GM18499 (cell line): ENCODE results near the gene VPS13C.

Source experiments
- ATAC-seq: cut with Tn5 transposase; IDR thresholded peaks from one replicate; pipeline ENCODE4 v1.9.1; 2021; ENCODE audit warnings: moderate number of reproducible peaks; ENCODE audit not compliant: insufficient read depth, unreplicated experiment

Gene VPS13C

DNA sequence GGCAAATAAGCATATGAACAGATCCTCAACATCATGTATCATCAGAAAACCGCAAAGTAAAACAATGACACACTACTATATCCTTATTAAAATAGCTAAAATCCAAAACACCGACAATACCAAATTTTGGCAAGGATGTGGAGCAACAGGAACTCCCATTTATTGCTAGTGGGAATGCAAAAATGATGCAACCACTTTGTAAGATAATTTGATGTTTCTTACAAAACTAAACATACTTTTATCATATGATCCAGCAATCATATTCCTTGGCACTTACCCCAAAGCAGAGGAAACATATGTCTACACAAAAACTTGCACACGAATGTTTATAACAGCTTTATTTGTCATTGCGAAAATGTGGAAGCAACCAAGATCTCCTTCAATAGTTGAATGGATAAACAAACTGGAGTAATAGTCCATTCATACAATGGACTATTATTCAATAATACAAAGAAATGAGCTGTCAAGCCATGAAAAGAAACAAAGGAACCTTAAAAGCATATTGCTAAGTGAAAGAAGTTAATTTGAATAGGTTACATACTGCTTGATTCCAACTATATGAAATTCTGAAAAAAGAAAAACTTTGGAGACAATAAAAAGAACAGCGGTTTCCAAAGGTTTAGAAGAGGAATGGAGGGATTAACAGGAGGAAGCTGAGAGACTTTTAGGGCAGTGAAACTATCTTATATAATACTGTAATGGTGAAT is 172.0 kb downstream of the VPS13C start:
- ATAC-seq = no peak

DNA sequence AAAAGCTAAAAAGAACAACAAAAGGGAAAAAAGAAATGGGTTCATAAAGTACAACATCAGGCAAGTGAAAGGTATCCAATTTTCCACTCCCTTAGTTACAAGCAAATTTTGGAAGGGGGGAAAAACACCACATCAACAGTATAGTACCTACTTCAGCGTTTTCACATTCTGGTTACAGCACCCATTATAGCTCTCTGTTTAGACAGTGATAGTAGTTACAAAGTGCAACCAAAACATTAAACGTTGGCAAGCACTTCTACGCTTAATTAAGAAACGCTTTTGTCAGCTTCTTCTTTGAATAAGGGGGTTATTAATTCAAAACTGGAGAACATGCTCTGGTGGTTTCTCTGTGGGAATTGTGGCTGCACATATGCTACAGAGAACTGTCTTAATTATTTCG is 180.2 kb downstream of the VPS13C start:
- ATAC-seq = no peak

DNA sequence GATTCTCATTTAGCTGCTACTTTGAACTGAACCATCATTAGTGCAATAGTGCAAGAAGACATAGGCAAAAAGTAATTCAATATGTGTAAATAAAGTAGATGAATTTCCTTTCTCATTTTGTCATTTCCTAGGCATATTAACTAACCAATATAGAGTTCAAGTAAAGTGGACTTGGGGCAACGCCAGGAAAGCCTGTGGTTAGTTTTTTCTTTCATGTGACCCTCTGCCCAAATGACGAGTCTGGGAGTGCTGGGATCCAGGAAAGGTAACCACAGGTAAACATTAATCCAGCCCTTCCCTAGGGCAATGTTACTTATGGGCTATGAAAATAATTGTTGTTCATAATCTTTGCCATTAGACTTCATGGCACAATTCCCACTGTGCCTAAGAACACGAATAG is 181.0 kb downstream of the VPS13C start:
- no peak for ATAC-seq

GRCh38 chr15:61871926-61872522 is 188.2 kb downstream of the VPS13C start:
- ATAC-seq = no peak

GRCh38 chr15:61869656-61870055 is 190.6 kb downstream of the VPS13C start:
- ATAC-seq = no peak

DNA sequence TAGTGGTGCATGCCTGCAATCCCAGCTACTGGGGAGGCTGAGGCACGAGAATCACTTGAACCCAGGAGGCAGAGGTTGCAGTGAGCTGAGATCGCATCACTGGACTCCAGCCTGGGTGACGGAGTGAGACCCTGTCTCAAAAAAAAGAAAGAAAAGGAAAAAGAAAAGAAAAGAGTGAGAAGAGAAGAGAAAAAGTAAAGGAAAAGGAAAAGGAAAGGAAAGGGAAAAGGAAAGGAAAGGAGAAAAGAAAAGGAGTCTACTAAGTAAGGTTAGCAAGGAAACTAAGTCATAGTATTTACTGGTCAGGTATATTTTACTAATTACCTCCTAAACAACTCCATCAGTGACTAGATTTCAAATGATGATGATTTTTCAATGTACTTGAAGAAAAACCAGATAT is 198.3 kb downstream of the VPS13C start:
- no peak for ATAC-seq

- no peak for ATAC-seq
Measured at GRCh38 chr15:61857169-61857829, 202.9 kb downstream of the VPS13C start.

DNA sequence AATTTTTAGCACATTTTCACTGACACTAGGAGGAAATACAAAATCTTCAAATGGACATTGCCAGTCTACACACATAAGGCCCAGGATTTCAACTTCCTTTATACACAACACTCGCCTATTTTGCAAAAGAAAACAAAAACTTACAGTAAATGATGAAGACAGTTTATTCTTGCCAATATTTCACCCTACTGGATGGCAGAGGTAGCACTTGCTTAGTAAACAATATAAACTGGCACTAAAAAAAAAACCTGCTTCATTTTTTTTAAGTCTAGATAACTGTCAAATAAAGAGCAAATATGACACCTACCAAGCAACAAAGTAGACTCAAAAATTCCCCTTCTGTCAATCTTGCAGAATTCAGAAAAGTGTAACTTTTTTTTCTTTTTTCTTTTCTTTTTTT is 204.0 kb downstream of the VPS13C start:
- ATAC-seq = no peak

GRCh38 chr15:61853195-61853594 is 207.1 kb downstream of the VPS13C start:
- ATAC-seq = no peak

DNA sequence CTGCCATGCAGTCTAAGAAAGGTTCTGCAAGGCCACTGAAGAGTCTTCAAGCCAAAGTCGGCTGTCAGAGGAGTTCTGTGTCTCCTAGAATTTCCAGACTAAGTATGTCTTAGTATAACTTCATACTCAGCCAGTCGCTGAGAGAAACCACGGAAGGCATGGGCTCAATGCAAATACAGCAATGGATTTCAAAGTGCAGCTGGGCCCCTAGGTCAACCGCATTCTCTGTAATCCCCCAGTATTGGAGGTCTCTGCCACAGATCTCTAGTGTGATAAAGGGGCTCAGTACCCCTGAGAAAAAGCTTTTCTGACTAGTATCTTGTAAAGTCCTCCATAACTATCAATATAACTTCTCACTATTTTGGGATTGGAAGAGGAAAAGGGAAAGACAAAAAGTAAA is 208.3 kb downstream of the VPS13C start:
- no peak for ATAC-seq

DNA sequence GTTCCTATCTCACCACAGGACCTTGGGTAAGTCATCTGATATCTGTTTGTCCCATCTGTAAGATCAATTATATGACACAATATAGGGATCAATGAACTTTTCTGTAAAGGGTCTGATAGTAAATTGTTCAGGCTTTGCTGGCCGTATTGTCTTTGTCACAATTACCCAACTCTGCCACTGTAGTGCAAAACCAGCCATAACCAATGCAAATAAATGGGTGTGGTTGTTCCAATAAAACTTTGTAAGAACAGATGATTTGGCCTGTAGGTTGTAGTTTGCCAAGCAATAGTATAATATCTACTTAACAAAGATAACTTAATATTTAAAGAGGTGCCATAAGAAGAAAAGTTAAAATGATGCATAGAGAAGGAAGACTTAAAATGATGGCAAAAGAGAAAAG is 210.8 kb downstream of the VPS13C start:
- no peak for ATAC-seq

GRCh38 chr15:61841466-61841865 is 218.8 kb downstream of the VPS13C start:
- no peak for ATAC-seq

DNA sequence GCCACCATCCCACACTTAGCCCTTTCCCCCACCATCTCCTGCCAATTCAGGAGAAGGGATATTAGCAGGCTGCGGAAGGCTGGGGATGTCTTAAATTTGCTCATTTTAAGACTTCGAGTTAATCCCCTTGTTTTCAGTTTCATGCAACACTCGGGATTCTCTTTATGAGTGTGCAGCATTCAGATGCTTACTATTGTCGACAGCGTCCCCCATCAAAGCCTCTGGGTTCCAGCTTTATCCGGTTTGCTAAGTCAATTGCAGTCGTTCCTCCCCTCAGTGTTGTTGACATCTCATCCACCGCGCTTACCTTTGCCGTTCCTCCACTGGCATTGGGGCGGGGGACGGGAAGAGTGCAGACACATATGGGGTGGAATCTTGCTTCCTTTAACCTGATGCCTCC is 220.2 kb downstream of the VPS13C start:
- ATAC-seq = no peak

DNA sequence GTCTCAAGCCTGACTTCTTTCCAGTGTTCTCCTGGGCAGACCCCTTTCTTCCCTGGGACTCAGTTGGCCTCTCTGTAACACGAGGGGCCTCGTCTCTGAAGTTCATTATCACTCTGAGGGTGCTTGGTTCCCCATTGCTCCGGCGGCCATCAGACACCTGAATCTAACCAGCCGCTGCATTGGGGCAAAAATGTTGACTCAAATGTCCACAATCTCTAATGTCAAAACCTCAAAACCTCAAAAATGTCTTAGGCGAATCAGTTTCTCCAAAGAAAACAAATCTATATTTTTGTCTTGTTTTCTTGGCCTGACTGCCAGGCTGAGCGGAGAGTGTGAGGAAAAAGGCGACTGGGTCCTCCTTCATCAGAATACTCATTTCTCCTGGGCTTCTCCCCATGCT is 220.7 kb downstream of the VPS13C start:
- ATAC-seq = no peak

DNA sequence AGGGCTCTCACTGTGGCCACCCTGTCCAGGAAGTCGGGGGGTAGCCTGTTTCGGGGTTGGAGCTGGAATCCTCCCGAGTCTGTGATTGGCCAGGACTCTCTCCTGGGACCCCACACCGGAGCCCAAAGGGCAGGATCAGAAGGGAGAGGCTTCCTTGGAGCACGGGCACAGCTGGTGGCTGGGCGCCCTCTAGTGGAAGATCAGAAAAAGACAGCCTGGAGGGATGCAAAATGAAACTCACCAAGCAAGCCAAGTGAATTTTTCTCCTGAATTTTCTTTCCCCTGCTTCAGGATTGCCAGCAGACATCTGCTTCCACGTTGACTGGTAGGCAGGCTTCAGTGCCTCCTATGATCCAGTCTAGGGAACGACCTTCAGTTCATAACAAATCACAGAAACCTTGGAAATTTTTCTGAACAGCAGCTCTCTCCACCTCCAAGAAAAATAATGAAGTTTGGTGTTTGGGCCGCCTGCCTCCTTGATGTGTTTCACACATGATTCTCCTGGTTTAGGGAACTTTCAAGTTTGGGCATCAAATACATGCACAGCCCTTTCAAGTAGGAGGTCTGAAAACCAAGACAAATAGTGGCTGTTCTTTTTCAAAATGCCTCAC is 224.6 kb downstream of the VPS13C start:
- ATAC-seq = no peak

- ATAC-seq = no peak
Measured at GRCh38 chr15:61835029-61835428, 225.2 kb downstream of the VPS13C start.

DNA sequence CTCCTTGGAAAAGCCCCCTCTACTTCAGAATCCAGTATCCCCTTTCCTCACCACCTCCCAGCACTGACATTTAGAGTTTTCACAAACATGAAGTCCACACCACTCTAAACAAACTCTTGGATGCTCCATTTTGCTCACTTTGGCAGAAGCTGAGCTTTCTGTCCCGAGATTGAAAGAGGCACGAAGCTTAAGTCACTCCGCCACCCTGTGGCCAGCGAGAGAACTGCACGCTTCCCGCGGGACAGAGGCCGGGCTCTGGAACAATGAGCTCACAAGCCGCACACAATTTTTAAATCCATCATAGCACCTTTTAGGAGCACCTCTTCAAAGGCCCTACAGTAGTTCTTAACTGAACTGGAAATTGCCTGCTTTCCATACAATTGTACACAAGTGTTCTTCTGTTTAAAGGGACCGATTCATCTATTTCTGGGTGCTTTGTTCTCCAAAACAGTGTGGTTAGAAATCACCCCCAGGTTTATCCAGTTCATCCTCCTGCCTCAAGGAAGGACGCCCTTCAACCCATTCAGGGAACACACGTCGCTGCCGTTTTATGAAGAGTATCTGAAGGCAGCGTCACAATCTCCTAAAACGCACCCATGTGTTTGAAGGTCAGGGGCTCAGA is 226.1 kb downstream of the VPS13C start:
- ATAC-seq = no peak

DNA sequence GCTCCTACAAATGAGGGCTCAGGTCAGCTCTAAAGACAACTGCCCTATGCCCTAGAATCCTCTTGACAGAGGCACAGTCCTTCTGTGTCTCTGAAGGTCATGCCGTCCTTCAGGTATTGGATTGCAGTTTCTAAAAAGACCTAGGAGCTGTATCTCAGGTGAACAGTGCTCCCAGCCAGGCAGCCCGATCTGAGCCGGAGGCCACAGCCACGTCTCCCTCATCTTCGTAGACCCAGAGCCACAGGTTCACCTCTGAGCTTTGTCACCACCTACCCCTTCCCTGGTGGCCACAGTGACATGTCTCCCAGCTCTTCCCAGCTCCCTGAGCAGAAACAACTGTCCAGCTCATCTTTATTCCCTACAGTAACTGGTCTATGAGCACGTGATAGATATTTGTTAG is 228.0 kb downstream of the VPS13C start:
- no peak for ATAC-seq

DNA sequence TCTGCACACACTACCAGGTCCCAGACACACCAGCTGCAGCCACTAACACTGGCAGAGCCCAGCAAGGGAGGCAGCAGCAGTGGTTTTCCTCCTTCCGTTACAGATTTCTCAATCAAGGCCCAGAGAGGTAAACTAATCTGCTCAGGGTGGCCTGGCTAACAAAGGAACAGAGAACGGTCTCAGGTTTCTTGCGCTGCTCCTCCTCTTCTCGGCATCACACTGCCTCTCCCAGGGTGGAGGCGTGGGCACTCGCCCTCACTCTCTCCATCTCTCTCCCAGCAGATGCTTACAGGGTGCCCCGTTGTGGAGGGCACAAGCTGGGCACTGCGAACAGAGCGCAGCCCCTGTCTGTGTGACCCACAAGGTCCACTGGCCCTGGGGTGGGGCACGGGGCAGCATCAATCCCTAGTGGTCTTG is 228.7 kb downstream of the VPS13C start:
- no peak for ATAC-seq

DNA sequence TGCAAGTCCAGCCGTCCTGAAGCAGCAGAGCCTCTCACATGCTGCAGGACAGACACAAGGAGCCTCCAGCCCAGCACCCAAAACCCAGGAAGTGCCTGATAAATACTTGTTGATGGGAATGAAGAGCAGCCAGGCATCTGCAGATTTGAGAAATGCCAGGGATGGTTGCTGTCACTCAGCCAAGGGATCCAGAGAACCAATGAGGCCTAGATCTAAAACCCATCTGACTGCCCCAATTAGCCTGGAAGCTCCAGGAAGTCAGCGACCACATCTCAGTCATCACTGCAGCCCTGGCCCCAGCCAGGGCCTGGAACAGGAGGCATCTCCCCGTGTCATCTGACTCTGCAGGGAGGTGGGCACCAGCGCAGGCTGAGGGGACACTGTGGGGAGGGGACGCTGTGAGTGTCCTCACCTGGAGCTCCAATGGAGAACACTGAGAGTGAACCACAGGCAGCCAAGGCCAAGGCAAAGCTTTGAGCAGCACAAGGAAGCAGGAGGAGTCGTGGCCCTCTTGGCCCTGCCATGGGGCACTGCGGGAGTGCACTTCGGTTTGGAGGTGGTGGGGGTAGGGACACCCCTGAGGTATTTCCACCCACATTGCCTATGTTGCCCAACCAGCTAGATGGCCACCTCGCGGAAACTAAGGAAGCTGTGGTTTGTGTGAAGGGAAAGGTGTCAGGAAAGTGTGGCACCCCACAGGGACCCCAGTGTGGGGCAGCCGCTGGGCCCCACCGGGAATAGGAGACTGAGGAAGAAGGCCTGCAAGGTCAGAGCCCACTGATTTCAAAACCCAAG is 229.5 kb downstream of the VPS13C start:
- ATAC-seq = no peak
